AG10803 (cell line): ENCODE measurements around the gene TMOD3.

Experiments
- DNase-seq: peaks from one replicate; pipeline ENCODE4 v3.0.0; 2010; ENCODE audit warnings: low read depth
- H3K4me3 ChIP-seq: 2 replicates; pipeline ENCODE4 v1.5.1; 2011; ENCODE audit warnings: mild to moderate bottlenecking, low read length, control low read depth
- CTCF ChIP-seq: conservative IDR thresholded peaks from 2 replicates; pipeline ENCODE4 v1.5.1; 2011; ENCODE audit warnings: mild to moderate bottlenecking, low read length, control low read depth, inconsistent platforms

TMOD3 gene

DNA sequence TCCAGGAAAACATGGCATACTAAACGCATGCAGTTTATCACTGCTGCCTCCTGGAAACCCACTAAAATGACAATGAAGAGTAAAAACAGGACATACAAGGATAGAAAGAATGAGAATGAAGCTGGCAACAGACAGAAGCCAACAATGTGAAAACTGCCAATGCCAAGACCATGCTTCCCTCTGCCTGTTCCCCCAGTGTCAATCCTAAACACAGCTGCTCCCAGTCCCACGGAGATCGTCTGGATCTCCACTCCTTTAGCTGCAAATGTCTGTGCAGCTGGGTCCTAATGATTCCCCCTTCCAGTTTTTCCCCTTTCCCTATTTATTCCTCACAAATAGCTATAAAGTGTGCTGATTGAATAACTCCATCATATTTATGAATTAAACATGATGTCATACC lies 126.1 kb downstream of the TMOD3 start:
- no peak for TF ChIP-seq CTCF
- no peak for DNase-seq
- H3K4me3 ChIP-seq: no peak overlapping the region
